ENCODE measurements around the gene ZFR.
"Not testable (repeated sequence)": the region's sequence is repeated elsewhere in the genome, so short reads cannot be mapped to it uniquely, and the experiment has no call there.

Gene ZFR

GRCh38 chr5:32454821-32455220 lies 10.3 kb upstream of the ZFR start:
- TF ChIP-seq ZFP30 (CRISPR knock-in tag; IDR thresholded peaks at IDR 0.05), result no peak
- TF ChIP-seq ZNF70 (CRISPR knock-in tag; IDR thresholded peaks at IDR 0.05), result no peak
- TF ChIP-seq PATZ1 (CRISPR knock-in tag; IDR thresholded peaks at IDR 0.05; ENCODE audit: borderline replicate concordance), result no peak
- TF ChIP-seq ISL1 (CRISPR knock-in tag; IDR thresholded peaks at IDR 0.05), result no peak
- TF ChIP-seq ARNTL (CRISPR knock-in tag; IDR thresholded peaks at IDR 0.05; ENCODE audit: borderline replicate concordance, low read depth), result no peak
- TF ChIP-seq CSDC2 (CRISPR knock-in tag; IDR thresholded peaks at IDR 0.05), result no peak
- no peak for TF ChIP-seq BACH2 (CRISPR knock-in tag; IDR thresholded peaks at IDR 0.05; ENCODE audit: borderline replicate concordance)
- TF ChIP-seq, protein P1, sequence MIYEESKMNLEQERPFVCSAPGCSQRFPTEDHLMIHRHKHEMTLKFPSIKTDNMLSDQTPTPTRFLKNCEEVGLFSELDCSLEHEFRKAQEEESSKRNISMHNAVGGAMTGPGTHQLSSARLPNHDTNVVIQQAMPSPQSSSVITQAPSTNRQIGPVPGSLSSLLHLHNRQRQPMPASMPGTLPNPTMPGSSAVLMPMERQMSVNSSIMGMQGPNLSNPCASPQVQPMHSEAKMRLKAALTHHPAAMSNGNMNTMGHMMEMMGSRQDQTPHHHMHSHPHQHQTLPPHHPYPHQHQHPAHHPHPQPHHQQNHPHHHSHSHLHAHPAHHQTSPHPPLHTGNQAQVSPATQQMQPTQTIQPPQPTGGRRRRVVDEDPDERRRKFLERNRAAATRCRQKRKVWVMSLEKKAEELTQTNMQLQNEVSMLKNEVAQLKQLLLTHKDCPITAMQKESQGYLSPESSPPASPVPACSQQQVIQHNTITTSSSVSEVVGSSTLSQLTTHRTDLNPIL (CRISPR knock-in tag; IDR thresholded peaks at IDR 0.05; ENCODE audit: low read depth), result no peak
- no peak for ATAC-seq

GRCh38 chr5:32453916-32454315 lies 9.4 kb upstream of the ZFR start:
- no peak for TF ChIP-seq GLIS3 (CRISPR knock-in tag; IDR thresholded peaks at IDR 0.05)
- TF ChIP-seq ZNF565 (CRISPR knock-in tag; conservative IDR thresholded peaks at IDR 0.05; ENCODE audit: low read depth), result no peak
- TF ChIP-seq, protein P2, sequence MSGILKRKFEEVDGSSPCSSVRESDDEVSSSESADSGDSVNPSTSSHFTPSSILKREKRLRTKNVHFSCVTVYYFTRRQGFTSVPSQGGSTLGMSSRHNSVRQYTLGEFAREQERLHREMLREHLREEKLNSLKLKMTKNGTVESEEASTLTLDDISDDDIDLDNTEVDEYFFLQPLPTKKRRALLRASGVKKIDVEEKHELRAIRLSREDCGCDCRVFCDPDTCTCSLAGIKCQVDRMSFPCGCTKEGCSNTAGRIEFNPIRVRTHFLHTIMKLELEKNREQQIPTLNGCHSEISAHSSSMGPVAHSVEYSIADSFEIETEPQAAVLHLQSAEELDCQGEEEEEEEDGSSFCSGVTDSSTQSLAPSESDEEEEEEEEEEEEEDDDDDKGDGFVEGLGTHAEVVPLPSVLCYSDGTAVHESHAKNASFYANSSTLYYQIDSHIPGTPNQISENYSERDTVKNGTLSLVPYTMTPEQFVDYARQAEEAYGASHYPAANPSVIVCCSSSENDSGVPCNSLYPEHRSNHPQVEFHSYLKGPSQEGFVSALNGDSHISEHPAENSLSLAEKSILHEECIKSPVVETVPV (CRISPR knock-in tag; IDR thresholded peaks at IDR 0.05), result no peak
- TF ChIP-seq, protein P1 (CRISPR knock-in tag; IDR thresholded peaks at IDR 0.05; ENCODE audit: low read depth), result no peak
- TF ChIP-seq ARNTL (CRISPR knock-in tag; IDR thresholded peaks at IDR 0.05; ENCODE audit: borderline replicate concordance, low read depth), result no peak
- no peak for TF ChIP-seq ZFP3 (CRISPR knock-in tag; IDR thresholded peaks at IDR 0.05)
- TF ChIP-seq TOX (CRISPR knock-in tag; IDR thresholded peaks at IDR 0.05; ENCODE audit: borderline replicate concordance), result no peak
- TF ChIP-seq PPARA (CRISPR knock-in tag; IDR thresholded peaks at IDR 0.05; ENCODE audit: borderline replicate concordance), result no peak
- no peak for TF ChIP-seq RARB (CRISPR knock-in tag; IDR thresholded peaks at IDR 0.05)
- TF ChIP-seq TSHZ2 (CRISPR knock-in tag; IDR thresholded peaks at IDR 0.05), result no peak
- no peak for TF ChIP-seq ZC3H10 (CRISPR knock-in tag; IDR thresholded peaks at IDR 0.05)
- TF ChIP-seq PATZ1 (CRISPR knock-in tag; IDR thresholded peaks at IDR 0.05; ENCODE audit: borderline replicate concordance), result no peak
- TF ChIP-seq ZNF70 (CRISPR knock-in tag; IDR thresholded peaks at IDR 0.05), result no peak
- TF ChIP-seq BACH2 (CRISPR knock-in tag; IDR thresholded peaks at IDR 0.05; ENCODE audit: borderline replicate concordance), result no peak
- TF ChIP-seq ZFP30 (CRISPR knock-in tag; IDR thresholded peaks at IDR 0.05), result no peak
- TF ChIP-seq TCF4 (CRISPR knock-in tag; IDR thresholded peaks at IDR 0.05; ENCODE audit: borderline replicate concordance), result no peak
- TF ChIP-seq CSDC2 (CRISPR knock-in tag; IDR thresholded peaks at IDR 0.05), result no peak
- no peak for TF ChIP-seq OSR1 (CRISPR knock-in tag; IDR thresholded peaks at IDR 0.05)
- TF ChIP-seq, protein P3, sequence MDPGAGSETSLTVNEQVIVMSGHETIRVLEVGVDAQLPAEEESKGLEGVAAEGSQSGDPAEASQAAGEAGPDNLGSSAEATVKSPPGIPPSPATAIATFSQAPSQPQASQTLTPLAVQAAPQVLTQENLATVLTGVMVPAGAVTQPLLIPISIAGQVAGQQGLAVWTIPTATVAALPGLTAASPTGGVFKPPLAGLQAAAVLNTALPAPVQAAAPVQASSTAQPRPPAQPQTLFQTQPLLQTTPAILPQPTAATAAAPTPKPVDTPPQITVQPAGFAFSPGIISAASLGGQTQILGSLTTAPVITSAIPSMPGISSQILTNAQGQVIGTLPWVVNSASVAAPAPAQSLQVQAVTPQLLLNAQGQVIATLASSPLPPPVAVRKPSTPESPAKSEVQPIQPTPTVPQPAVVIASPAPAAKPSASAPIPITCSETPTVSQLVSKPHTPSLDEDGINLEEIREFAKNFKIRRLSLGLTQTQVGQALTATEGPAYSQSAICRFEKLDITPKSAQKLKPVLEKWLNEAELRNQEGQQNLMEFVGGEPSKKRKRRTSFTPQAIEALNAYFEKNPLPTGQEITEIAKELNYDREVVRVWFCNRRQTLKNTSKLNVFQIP (CRISPR knock-in tag; IDR thresholded peaks at IDR 0.05; ENCODE audit: borderline replicate concordance, low read depth), result no peak
- no peak for ATAC-seq

- not testable (repeated sequence) for ATAC-seq
Observed at GRCh38 chr5:32452316-32452715, 7.8 kb upstream of the ZFR start.
